ENCODE results near the gene FAM89A. TPM values are rescaled to one million over a fixed set of nuclear protein-coding genes. Genes with fewer than 3 reads are reported as not detected.

Gene FAM89A
- total RNA-seq, 1 experiment from 2014 or later = 1.5 TPM

- no peaks in the 10 kb centered on the region for H4K20me1 ChIP-seq (ENCODE audit: control insufficient read depth, insufficient read depth, insufficient read length)
- H3K4me2 ChIP-seq (ENCODE audit: insufficient read depth, insufficient read length, low read length) = no peak overlapping the region
- no peak overlapping the region for H4K8ac ChIP-seq (replicated peaks; ENCODE audit: insufficient read length, low read depth, low read length)
- H2BK15ac ChIP-seq (ENCODE audit: low read depth, low read length) = no peak overlapping the region
- H3K4me1 ChIP-seq (ENCODE audit: insufficient read depth, low read length) = no peaks in the 10 kb centered on the region
- Mint-ChIP-seq H3K27me3 (ENCODE audit: low read depth) (peaks cover 43% of the 10 kb centered on the region), H3K4me3 (no peak overlapping the region), H3K36me3 (ENCODE audit: insufficient read depth in 1 of 3, low read depth in 3 of 3) (no peaks in the 10 kb centered on the region), H3K27ac (no peak overlapping the region), H3K9me3 (no peaks in the 10 kb centered on the region), H3K4me1 (no peaks in the 10 kb centered on the region)
- H3K79me2 ChIP-seq (ENCODE audit: insufficient read depth, low read length) = no peaks in the 10 kb centered on the region
- H2BK120ac ChIP-seq (ENCODE audit: low read depth, low read length, poor library complexity, severe bottlenecking) = no peak overlapping the region
- no peak overlapping the region for H3K23ac ChIP-seq (ENCODE audit: insufficient read length, low read depth, low read length)
- H3K79me1 ChIP-seq (ENCODE audit: insufficient read depth, low read depth, low read length, poor library complexity, severe bottlenecking) = no peaks in the 10 kb centered on the region
- H3K27me3 ChIP-seq (ENCODE audit: insufficient read depth, low read length) = no peaks in the 10 kb centered on the region
- no peak overlapping the region for H4K91ac ChIP-seq (ENCODE audit: insufficient read length, low read depth, low read length)
- H2BK5ac ChIP-seq (ENCODE audit: insufficient read length, low read length) = no peak overlapping the region
- H3K56ac ChIP-seq (ENCODE audit: insufficient read length, low read depth, low read length) = no peak overlapping the region
- DNase-seq = no peak
- H3K14ac ChIP-seq (ENCODE audit: insufficient read depth, low read length) = no peak overlapping the region
- no peaks in the 10 kb centered on the region for H3K23me2 ChIP-seq (ENCODE audit: insufficient read length, low read depth, low read length, poor library complexity, severe bottlenecking)
- H2AFZ ChIP-seq (ENCODE audit: low read length) = no peak overlapping the region
- H2BK20ac ChIP-seq (ENCODE audit: low read depth, low read length, poor library complexity, severe bottlenecking) = no peak overlapping the region
- H4K5ac ChIP-seq (ENCODE audit: insufficient read length, low read depth, low read length) = no peak overlapping the region
- WGBS (ENCODE audit: extremely low coverage, insufficient read length, low lambda C conversion rate) = no CpG with 5 or more reads among the region's 5 CpGs
- no peak overlapping the region for H3K4ac ChIP-seq (ENCODE audit: low read depth, low read length)
- no peak overlapping the region for H2BK12ac ChIP-seq (ENCODE audit: insufficient read length, low read depth, low read length)
- H3K9me3 ChIP-seq (ENCODE audit: control insufficient read depth, low read depth, low read length) = no peaks in the 10 kb centered on the region
- H3T11ph ChIP-seq (ENCODE audit: low read length) = no peak overlapping the region
- TF ChIP-seq CTCF (conservative IDR thresholded peaks at IDR 0.05) = no peak
- H3K18ac ChIP-seq (ENCODE audit: insufficient read length, low read depth, low read length) = no peak overlapping the region
- H3K27ac ChIP-seq (ENCODE audit: insufficient read length, low read depth, low read length) = no peak overlapping the region
- no peak overlapping the region for H2AK5ac ChIP-seq (ENCODE audit: insufficient read length, low read length)
- no peak overlapping the region for H3K9ac ChIP-seq (ENCODE audit: extremely low read depth, insufficient read length, low read length)
Observed at GRCh38 chr1:230970432-230970831, 69.6 kb downstream of the FAM89A start.

Other genes with a start within 250 kb of the FAM89A start
- gene C1orf198, start 171.7 kb downstream of the FAM89A start, total RNA-seq (2021) = 28.2 and 28.9 TPM in 2 replicates
- 7.6 and 8.6 TPM in 2 replicates for gene TTC13, start 61.4 kb downstream of the FAM89A start, total RNA-seq (2021)
- 8.0 and 8.4 TPM in 2 replicates for gene ARV1, start 61.2 kb downstream of the FAM89A start, total RNA-seq (2021)
- gene TRIM67, start 121.8 kb upstream of the FAM89A start, total RNA-seq (2021) = not detected in 2 replicates
- 38.1 and 39.4 TPM in 2 replicates for gene GNPAT, start 201.0 kb upstream of the FAM89A start, total RNA-seq (2021)